Epithelial cell of proximal tubule (primary cell): ENCODE measurements around the gene ADGRG1. TPM values are rescaled to one million over a fixed set of nuclear protein-coding genes. Genes with fewer than 3 reads are reported as not detected.

ENCODE experiments used
- DNase-seq: peaks from one replicate; pipeline ENCODE4 v3.0.0-alpha.2; 2011; ENCODE audit warnings: low read depth
- H3K4me3 ChIP-seq: 2 replicates; pipeline ENCODE4 v1.5.1; 2011; ENCODE audit warnings: low read depth, mild to moderate bottlenecking, low read length
- CTCF ChIP-seq: conservative IDR thresholded peaks from 2 replicates; pipeline ENCODE4 v1.5.1; 2012; ENCODE audit warnings: low read depth, mild to moderate bottlenecking, low read length
- total RNA-seq: library from RNA; depleted of rRNA; stranded (reverse); fragments of >200 nt; gene quantifications from 2 replicates; pipeline ENCODE4 v1.2.3, GENCODE V29; 2015

Gene ADGRG1
- total RNA-seq, 1 donor from 2014 or later, result 101 TPM

- no peak overlapping the region for H3K4me3 ChIP-seq
- no peak for TF ChIP-seq CTCF
- DNase-seq, result no peak
Measured at GRCh38 chr16:57664662-57665025, 36.2 kb downstream of the ADGRG1 start.

- no peak for DNase-seq
- no peak for TF ChIP-seq CTCF
- H3K4me3 ChIP-seq, result no peak overlapping the region
Measured at GRCh38 chr16:57665541-57665940, 37.1 kb downstream of the ADGRG1 start.

- no peak for TF ChIP-seq CTCF
- DNase-seq, result no peak
- no peak overlapping the region for H3K4me3 ChIP-seq
Measured at GRCh38 chr16:57666353-57667047, 38.1 kb downstream of the ADGRG1 start.

GRCh38 chr16:57667048-57667525 is 38.7 kb downstream of the ADGRG1 start:
- no peak for DNase-seq
- no peak for TF ChIP-seq CTCF
- no peak overlapping the region for H3K4me3 ChIP-seq

GRCh38 chr16:57667526-57668262 is 39.3 kb downstream of the ADGRG1 start:
- H3K4me3 ChIP-seq, result no peak overlapping the region
- peak; percentile 44 for TF ChIP-seq CTCF
- no peak for DNase-seq

- TF ChIP-seq CTCF, result no peak
Measured at GRCh38 chr16:57668263-57668571, 39.8 kb downstream of the ADGRG1 start, which contains the start of gene ADGRG3. ADGRG3 (plus strand) TSS chr16:57668306; CDS start chr16:57668348, 42 bp downstream.

More at GRCh38 chr16:57668263-57668571, 39.8 kb downstream of the ADGRG1 start, which contains the start of gene ADGRG3:
- H3K4me3 ChIP-seq, result no peak within 1 kb of the TSS
- no peak for DNase-seq
